SHP77 (cell line): Measurements from ENCODE around the gene PPP3CB.
"Not testable (repeated sequence)": the region's sequence is repeated elsewhere in the genome, so short reads cannot be mapped to it uniquely, and the experiment has no call there.

Source experiments
- DNase-seq, 2 experiments: peaks; one replicate each; lab custom pipeline; 2025; lab: John Stamatoyannopoulos, UW

PPP3CB gene

GRCh38 chr10:73414230-73414945 lies 81.4 kb downstream of the PPP3CB start:
- no peak for DNase-seq

GRCh38 chr10:73413528-73414229 lies 82.1 kb downstream of the PPP3CB start, which contains the start of gene ANXA7:
Gene ANXA7 (minus strand): TSS chr10:73414058. CDS start chr10:73400856, 13,202 bp downstream.
- peak; percentile 37 to 73 for DNase-seq

GRCh38 chr10:73413108-73413527 lies 82.7 kb downstream of the PPP3CB start:
- DNase-seq: peak; percentile 23 to 25

- DNase-seq: no peak
These were observed 84.9 kb downstream of the PPP3CB start for GRCh38 chr10:73410897-73411296.

- DNase-seq: no peak
These were observed 86.8 kb downstream of the PPP3CB start for GRCh38 chr10:73408978-73409521.

GRCh38 chr10:73408061-73408460 lies 87.8 kb downstream of the PPP3CB start:
- DNase-seq: no peak

GRCh38 chr10:73407495-73407894 lies 88.3 kb downstream of the PPP3CB start:
- DNase-seq: no peak

- no peak for DNase-seq
These were observed 89.0 kb downstream of the PPP3CB start for GRCh38 chr10:73406846-73407245.

GRCh38 chr10:73405556-73405955 lies 90.3 kb downstream of the PPP3CB start:
- DNase-seq: no peak

- no peak for DNase-seq
These were observed 91.1 kb downstream of the PPP3CB start for GRCh38 chr10:73404690-73405089.

GRCh38 chr10:73401636-73402035 lies 94.2 kb downstream of the PPP3CB start:
- no peak for DNase-seq

GRCh38 chr10:73399063-73399462 lies 96.8 kb downstream of the PPP3CB start:
- DNase-seq: no peak

GRCh38 chr10:73398024-73398423 lies 97.8 kb downstream of the PPP3CB start:
- no peak for DNase-seq

- not testable (repeated sequence) for DNase-seq
These were observed 101.5 kb downstream of the PPP3CB start for GRCh38 chr10:73394325-73394724.

GRCh38 chr10:73388228-73388627 lies 107.6 kb downstream of the PPP3CB start:
- no peak for DNase-seq

GRCh38 chr10:73386583-73386982 lies 109.2 kb downstream of the PPP3CB start:
- no peak for DNase-seq
